Suprapubic skin (tissue), 4 donors: ENCODE data around the gene MBP.

Source experiments
- EP300 ChIP-seq: sonication (generic); formaldehyde crosslinking; IDR thresholded peaks from one replicate; pipeline ENCODE4 v1.6.1; 2017; ENCODE audit warnings: antibody characterized with exemption
- POLR2A ChIP-seq, 2 donors: fragments of 450-650 bp; IDR thresholded peaks; one replicate each; pipeline ENCODE4 v1.6.1; 2017; ENCODE audit warnings: antibody characterized with exemption in 2 of 2, mild to moderate bottlenecking in 2 of 2, moderate library complexity in 2 of 2
- POLR2AphosphoS5 ChIP-seq, 3 donors: sonication (generic); formaldehyde crosslinking; IDR thresholded peaks; one replicate each; pipeline ENCODE4 v1.6.1; 2017; ENCODE audit warnings: antibody characterized with exemption in 3 of 3
- TF ChIP-seq, protein P1 (sequence below), 2 donors: fragments of 200-600 bp in 1 of 2; fragments of 450-650 bp in 1 of 2; sonication (generic) in 1 of 2; IDR thresholded peaks; one replicate each; pipeline ENCODE4 v1.5.1; 2016 to 2019; ENCODE audit warnings: antibody characterized with exemption in 2 of 2, mild to moderate bottlenecking in 1 of 2, moderate library complexity in 1 of 2

DNA sequence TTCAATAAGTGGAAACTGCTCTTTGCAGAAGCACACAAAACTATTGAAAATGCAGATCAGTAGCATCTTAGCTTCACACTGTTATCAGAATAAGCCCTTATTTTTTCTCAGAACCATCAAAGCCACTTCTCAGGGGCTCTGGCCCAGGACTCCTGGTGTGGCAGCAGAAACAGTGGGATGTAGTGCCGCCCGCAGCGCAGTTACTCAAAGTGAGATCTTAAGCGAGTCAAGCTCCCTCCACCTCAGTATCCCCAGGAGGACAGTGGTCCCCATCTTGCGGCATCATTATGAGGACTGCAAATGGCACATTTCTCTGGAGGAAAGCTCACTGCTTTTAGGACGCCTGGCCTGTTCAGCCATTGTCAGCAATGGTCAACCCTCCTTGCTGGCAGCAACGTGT, 60.0 kb downstream of the MBP start:
- TF ChIP-seq, protein P1, sequence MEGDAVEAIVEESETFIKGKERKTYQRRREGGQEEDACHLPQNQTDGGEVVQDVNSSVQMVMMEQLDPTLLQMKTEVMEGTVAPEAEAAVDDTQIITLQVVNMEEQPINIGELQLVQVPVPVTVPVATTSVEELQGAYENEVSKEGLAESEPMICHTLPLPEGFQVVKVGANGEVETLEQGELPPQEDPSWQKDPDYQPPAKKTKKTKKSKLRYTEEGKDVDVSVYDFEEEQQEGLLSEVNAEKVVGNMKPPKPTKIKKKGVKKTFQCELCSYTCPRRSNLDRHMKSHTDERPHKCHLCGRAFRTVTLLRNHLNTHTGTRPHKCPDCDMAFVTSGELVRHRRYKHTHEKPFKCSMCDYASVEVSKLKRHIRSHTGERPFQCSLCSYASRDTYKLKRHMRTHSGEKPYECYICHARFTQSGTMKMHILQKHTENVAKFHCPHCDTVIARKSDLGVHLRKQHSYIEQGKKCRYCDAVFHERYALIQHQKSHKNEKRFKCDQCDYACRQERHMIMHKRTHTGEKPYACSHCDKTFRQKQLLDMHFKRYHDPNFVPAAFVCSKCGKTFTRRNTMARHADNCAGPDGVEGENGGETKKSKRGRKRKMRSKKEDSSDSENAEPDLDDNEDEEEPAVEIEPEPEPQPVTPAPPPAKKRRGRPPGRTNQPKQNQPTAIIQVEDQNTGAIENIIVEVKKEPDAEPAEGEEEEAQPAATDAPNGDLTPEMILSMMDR (IDR thresholded peaks at IDR 0.05) = no peak
- TF ChIP-seq EP300 (no peak), POLR2AphosphoS5 (IDR thresholded peaks at IDR 0.05) (no peak), POLR2A (IDR thresholded peaks at IDR 0.05) (no peak)
